Measurements from ENCODE around the gene AEBP1.

- TF ChIP-seq, protein P1, sequence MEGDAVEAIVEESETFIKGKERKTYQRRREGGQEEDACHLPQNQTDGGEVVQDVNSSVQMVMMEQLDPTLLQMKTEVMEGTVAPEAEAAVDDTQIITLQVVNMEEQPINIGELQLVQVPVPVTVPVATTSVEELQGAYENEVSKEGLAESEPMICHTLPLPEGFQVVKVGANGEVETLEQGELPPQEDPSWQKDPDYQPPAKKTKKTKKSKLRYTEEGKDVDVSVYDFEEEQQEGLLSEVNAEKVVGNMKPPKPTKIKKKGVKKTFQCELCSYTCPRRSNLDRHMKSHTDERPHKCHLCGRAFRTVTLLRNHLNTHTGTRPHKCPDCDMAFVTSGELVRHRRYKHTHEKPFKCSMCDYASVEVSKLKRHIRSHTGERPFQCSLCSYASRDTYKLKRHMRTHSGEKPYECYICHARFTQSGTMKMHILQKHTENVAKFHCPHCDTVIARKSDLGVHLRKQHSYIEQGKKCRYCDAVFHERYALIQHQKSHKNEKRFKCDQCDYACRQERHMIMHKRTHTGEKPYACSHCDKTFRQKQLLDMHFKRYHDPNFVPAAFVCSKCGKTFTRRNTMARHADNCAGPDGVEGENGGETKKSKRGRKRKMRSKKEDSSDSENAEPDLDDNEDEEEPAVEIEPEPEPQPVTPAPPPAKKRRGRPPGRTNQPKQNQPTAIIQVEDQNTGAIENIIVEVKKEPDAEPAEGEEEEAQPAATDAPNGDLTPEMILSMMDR (IDR thresholded peaks at IDR 0.05; ENCODE audit: borderline replicate concordance, extremely low read depth, low read length, poor library complexity, severe bottlenecking), result no peak
- no peak for TF ChIP-seq EZH2 (IDR thresholded peaks at IDR 0.05; ENCODE audit: borderline replicate concordance, low read depth, low read length, severe bottlenecking)
Observed at GRCh38 chr7:44150966-44151941, 47.1 kb downstream of the AEBP1 start.

All from DND-41 (cell line).